PC-9 (cell line): ENCODE measurements around the gene KCNH8.

Source experiments
- EZH2 ChIP-seq: fragments of 200-600 bp; sonication (generic); IDR thresholded peaks from 2 replicates; pipeline ENCODE4 v1.8.0; 2017; ENCODE audit warnings: antibody characterized with exemption, low read depth
- TF ChIP-seq, protein P1 (sequence below): fragments of 200-600 bp; sonication (generic); conservative IDR thresholded peaks from 2 replicates; pipeline ENCODE4 v1.6.1; 2017; ENCODE audit warnings: mixed run types, antibody characterized with exemption, mild to moderate bottlenecking, moderate library complexity

- TF ChIP-seq, protein P1, sequence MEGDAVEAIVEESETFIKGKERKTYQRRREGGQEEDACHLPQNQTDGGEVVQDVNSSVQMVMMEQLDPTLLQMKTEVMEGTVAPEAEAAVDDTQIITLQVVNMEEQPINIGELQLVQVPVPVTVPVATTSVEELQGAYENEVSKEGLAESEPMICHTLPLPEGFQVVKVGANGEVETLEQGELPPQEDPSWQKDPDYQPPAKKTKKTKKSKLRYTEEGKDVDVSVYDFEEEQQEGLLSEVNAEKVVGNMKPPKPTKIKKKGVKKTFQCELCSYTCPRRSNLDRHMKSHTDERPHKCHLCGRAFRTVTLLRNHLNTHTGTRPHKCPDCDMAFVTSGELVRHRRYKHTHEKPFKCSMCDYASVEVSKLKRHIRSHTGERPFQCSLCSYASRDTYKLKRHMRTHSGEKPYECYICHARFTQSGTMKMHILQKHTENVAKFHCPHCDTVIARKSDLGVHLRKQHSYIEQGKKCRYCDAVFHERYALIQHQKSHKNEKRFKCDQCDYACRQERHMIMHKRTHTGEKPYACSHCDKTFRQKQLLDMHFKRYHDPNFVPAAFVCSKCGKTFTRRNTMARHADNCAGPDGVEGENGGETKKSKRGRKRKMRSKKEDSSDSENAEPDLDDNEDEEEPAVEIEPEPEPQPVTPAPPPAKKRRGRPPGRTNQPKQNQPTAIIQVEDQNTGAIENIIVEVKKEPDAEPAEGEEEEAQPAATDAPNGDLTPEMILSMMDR, result no peak
- TF ChIP-seq EZH2, result no peak
These were observed 411.6 kb downstream of the KCNH8 start for GRCh38 chr3:19559724-19560442.
